AG04450 (cell line): ENCODE data around the gene HIPK3. TPM values are rescaled to one million over a fixed set of nuclear protein-coding genes. Genes with fewer than 3 reads are reported as not detected.

Experiments used
- CTCF ChIA-PET: fragments of 300-600, 350-600 bp; formaldehyde crosslinking; extraction: SDS; loops from one replicate; lab custom pipeline; 2022; ENCODE audit warnings: antibody characterized with exemption, inconsistent platforms; lab: Charles Lee
- POLR2A ChIA-PET: fragments of 350-600 bp; formaldehyde crosslinking; extraction: SDS; loops from one replicate; lab custom pipeline; 2021; ENCODE audit warnings: antibody characterized with exemption, inconsistent platforms; lab: Yijun Ruan, JAX
- DNase-seq: peaks from one replicate; pipeline ENCODE4 v3.0.0-alpha.2; 2011; ENCODE audit warnings: low read depth, low spot score
- H3K27ac ChIP-seq: one replicate; pipeline ENCODE4 v1.5.1; 2012; ENCODE audit warnings: low read depth, low read length, control low read depth
- H3K27me3 ChIP-seq: one replicate; pipeline ENCODE4 v1.6.0; 2012; ENCODE audit warnings: low read length; ENCODE audit not compliant: control insufficient read depth, insufficient read depth
- H3K4me3 ChIP-seq: 2 replicates; pipeline ENCODE4 v1.5.1; 2011; ENCODE audit warnings: mild to moderate bottlenecking, low read depth, low read length, control low read depth
- H3K9me3 ChIP-seq: 2 replicates; pipeline ENCODE4 v1.5.1; 2012; ENCODE audit warnings: low read length; ENCODE audit not compliant: control insufficient read depth, insufficient read depth
- polyA plus RNA-seq: library from polyadenylated mRNA; depleted of rRNA; stranded (reverse); fragments of >200 nt; gene quantifications from 2 replicates; pipeline ENCODE4 v1.2.3, GENCODE V29; 2011
- TF ChIP-seq, protein P1 (sequence below): IDR thresholded peaks from 2 replicates; pipeline ENCODE4 v1.5.1; 2011; ENCODE audit warnings: low read depth, low read length, control low read depth, inconsistent platforms

HIPK3 gene
- polyA plus RNA-seq, 1 experiment, result 30.7 TPM

DNA sequence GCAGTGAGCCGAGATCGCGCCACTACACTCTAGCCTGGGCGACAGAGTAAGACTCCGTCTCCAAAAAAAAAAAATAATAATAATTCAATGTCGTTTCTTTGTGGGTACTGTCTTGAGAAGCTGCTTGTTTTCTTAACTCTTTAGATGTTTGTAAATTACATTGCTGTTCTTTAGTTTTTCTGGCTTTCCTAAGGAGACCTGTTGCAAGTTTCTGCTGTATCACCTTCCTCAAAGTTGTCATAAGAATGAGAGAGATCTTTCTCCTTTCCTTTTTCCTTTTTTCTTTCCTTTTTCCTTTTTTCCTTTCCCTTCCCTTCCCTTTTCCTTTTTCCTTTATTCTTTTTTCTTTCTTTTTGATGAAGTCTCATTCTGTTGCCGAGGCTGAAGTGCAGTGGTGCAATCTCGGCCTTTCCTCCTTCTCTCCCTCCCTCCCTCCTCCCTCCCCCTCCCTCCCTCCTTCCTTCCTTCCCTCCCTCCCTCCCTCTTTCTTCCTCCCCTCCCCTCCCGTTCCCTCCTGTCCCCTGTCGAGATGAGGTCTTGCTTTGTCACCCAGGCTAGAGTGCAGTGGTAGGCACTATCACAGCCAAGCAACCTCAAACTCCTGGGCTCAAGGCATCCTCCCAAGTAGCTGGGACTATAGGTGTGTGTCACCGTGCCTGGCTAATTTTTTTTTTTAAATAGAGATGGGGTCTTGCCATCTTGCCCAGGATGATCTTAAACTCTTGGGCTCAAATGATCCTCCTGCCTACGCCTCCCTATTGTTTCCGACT, 15.3 kb downstream of the HIPK3 start:
- no peak for DNase-seq
- Histone ChIP-seq H3K27me3 (no peaks in the 10 kb centered on the region), H3K4me3 (no peak overlapping the region), H3K9me3 (no peaks in the 10 kb centered on the region), H3K27ac (no peak overlapping the region)
- TF ChIP-seq, protein P1, sequence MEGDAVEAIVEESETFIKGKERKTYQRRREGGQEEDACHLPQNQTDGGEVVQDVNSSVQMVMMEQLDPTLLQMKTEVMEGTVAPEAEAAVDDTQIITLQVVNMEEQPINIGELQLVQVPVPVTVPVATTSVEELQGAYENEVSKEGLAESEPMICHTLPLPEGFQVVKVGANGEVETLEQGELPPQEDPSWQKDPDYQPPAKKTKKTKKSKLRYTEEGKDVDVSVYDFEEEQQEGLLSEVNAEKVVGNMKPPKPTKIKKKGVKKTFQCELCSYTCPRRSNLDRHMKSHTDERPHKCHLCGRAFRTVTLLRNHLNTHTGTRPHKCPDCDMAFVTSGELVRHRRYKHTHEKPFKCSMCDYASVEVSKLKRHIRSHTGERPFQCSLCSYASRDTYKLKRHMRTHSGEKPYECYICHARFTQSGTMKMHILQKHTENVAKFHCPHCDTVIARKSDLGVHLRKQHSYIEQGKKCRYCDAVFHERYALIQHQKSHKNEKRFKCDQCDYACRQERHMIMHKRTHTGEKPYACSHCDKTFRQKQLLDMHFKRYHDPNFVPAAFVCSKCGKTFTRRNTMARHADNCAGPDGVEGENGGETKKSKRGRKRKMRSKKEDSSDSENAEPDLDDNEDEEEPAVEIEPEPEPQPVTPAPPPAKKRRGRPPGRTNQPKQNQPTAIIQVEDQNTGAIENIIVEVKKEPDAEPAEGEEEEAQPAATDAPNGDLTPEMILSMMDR, result no peak
- ChIA-PET POLR2A (no interaction called here), CTCF (no interaction called here)

DNA sequence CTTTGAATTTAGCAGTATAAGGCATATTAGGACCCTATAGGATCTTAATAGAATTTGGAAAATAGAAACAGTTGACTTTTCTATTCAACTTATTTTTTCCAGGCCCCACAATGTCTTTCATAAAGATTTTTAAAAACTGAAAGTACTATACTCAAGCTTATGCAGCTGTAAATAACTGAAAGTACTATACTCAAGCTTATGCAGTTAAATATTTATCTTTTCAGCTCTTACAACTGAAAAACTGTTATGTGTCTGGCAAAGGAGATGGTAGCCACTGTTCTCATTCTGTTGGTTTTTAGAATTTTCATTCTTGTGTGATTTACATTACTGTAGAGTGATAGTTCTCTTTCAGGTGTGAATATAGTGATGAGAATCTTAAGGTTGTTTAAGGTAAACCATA, 16.5 kb downstream of the HIPK3 start:
- TF ChIP-seq, protein P1, result no peak
- DNase-seq, result no peak
- no peak overlapping the region for H3K4me3 ChIP-seq
- no peaks in the 10 kb centered on the region for H3K27me3 ChIP-seq
- H3K9me3 ChIP-seq, result no peaks in the 10 kb centered on the region
- CTCF ChIA-PET, result interaction anchor here (0.5 to 0.7 kb wide), 2 partner anchors 15 to 252 kb away, joined by 3 to 4 read pairs; no protein-coding TSS in a partner anchor
- POLR2A ChIA-PET, result no interaction called here
- H3K27ac ChIP-seq, result no peak overlapping the region

DNA sequence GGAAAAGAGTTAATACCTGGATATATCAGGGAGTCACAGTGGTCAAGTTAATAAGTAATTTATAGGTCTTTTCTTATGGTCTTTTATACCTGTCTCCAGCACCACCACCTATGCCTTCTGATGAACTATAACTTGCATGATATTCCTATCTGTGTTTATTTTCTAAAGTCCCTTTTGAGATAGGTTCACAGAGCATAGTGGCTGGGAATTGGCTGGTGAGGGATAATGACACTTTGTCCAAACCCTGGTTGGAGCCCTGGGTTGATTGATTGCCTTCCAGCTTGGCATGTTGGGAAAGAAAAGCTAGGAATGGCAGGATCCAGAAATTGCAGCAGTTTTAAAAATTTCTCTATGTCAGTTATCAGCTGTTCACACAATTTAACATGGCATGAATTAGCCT, 23.2 kb downstream of the HIPK3 start:
- Histone ChIP-seq H3K27ac (no peak overlapping the region), H3K27me3 (no peaks in the 10 kb centered on the region), H3K9me3 (no peaks in the 10 kb centered on the region; the same call in 1 of the 2 replicates), H3K4me3 (no peak overlapping the region)
- POLR2A ChIA-PET, result no interaction called here
- CTCF ChIA-PET, result no interaction called here
- DNase-seq, result no peak
- TF ChIP-seq, protein P1, result no peak

DNA sequence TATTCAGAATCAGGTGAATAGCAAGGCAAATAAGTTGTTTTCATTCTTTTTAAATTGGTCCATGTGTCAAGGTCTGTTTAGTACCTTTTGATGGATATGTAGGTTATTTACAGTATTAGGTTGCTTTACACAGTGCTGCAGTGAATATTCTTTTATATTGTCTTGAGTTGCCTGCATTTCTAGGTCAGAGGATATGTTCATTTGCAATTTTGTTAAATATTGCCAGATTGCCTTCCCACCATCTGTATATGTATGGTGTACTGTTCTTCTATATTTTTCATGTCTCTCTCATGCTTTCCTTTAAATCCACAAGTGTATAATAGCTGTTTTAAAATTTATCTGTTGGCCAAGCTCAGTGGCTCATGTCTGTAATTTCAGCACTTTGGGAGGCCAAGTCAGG, 24.6 kb downstream of the HIPK3 start:
- no peaks in the 10 kb centered on the region for H3K27me3 ChIP-seq
- H3K9me3 ChIP-seq, result no peaks in the 10 kb centered on the region; the same call in 1 of the 2 replicates
- H3K4me3 ChIP-seq, result no peak overlapping the region
- POLR2A ChIA-PET, result no interaction called here
- CTCF ChIA-PET, result no interaction called here
- TF ChIP-seq, protein P1, result no peak
- no peak for DNase-seq
- H3K27ac ChIP-seq, result no peak overlapping the region

DNA sequence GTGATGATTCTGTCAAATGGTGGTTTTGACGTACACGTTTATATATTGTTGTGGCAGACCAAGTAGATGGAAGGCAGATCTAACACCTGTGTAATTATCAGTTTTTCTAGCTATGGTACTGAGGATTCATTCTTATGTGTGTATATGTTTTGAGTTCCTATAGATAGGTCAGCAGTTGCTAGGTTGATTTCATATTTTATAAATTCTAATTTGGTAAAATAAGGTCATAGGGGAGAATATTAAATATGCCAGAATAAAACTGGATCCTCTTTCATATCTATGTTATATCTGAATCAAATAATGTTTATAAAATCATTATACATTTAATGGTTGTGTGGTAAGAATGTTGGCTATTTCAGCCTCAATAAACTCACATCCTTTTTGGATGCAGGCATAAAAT, 27.6 kb downstream of the HIPK3 start:
- no peak overlapping the region for H3K4me3 ChIP-seq
- H3K27me3 ChIP-seq, result no peaks in the 10 kb centered on the region
- DNase-seq, result no peak
- TF ChIP-seq, protein P1, result no peak
- H3K27ac ChIP-seq, result no peak overlapping the region
- H3K9me3 ChIP-seq, result no peaks in the 10 kb centered on the region; the same call in 1 of the 2 replicates
- POLR2A ChIA-PET, result no interaction called here
- CTCF ChIA-PET, result interaction anchor here (0.7 kb wide), 1 partner anchor 9 kb away, joined by 3 read pairs; no protein-coding TSS in a partner anchor
